Osteoblast (primary cell): ENCODE results near the gene RHBDF2. TPM values are rescaled to one million over a fixed set of nuclear protein-coding genes. Genes with fewer than 3 reads are reported as not detected.
"Not testable (repeated sequence)": the region's sequence is repeated elsewhere in the genome, so short reads cannot be mapped to it uniquely, and the experiment has no call there.

Experiments
- DNase-seq: peaks from one replicate; pipeline ENCODE4 v3.0.0; 2011; ENCODE audit warnings: low spot score, mixed read lengths; ENCODE audit not compliant: insufficient read length; ENCODE audit errors: missing footprints
- H2AFZ ChIP-seq: 2 replicates; pipeline ENCODE4 v1.6.0; 2011; ENCODE audit warnings: mild to moderate bottlenecking, low read length
- H3K27ac ChIP-seq: 2 replicates; pipeline ENCODE4 v1.5.1; 2011; ENCODE audit warnings: mild to moderate bottlenecking, low read depth, low read length, moderate library complexity
- H3K27me3 ChIP-seq: 2 replicates; pipeline ENCODE4 v1.6.0; 2012; ENCODE audit warnings: mild to moderate bottlenecking, control low read depth, inconsistent platforms, low read length, moderate library complexity; ENCODE audit not compliant: insufficient read depth
- H3K36me3 ChIP-seq: 2 replicates; pipeline ENCODE4 v1.5.1; 2011; ENCODE audit warnings: mild to moderate bottlenecking, low read length, control low read depth, moderate library complexity; ENCODE audit not compliant: insufficient read depth
- H3K4me1 ChIP-seq: 2 replicates; pipeline ENCODE4 v1.5.1; 2011; ENCODE audit warnings: mild to moderate bottlenecking, low read length, control low read depth, moderate library complexity; ENCODE audit not compliant: insufficient read depth
- H3K4me2 ChIP-seq: 2 replicates; pipeline ENCODE4 v1.6.0; 2011; ENCODE audit warnings: mild to moderate bottlenecking, low read length; ENCODE audit not compliant: insufficient read depth
- H3K4me3 ChIP-seq: fragments of 200-600 bp; sonication (generic); 3 replicates; pipeline ENCODE4 v1.5.1; 2012; ENCODE audit warnings: mild to moderate bottlenecking, low read length, inconsistent platforms; ENCODE audit not compliant: insufficient read depth
- H3K79me2 ChIP-seq: 2 replicates; pipeline ENCODE4 v1.6.0; 2012; ENCODE audit warnings: mild to moderate bottlenecking, low read length, control low read depth, inconsistent platforms; ENCODE audit not compliant: insufficient read depth
- H3K9me3 ChIP-seq: 2 replicates; pipeline ENCODE4 v1.5.1; 2011; ENCODE audit warnings: low read depth, low read length, control low read depth
- H4K20me1 ChIP-seq: 2 replicates; pipeline ENCODE4 v1.6.0; 2012; ENCODE audit warnings: mild to moderate bottlenecking, low read length, control low read depth; ENCODE audit not compliant: insufficient read depth
- CTCF ChIP-seq: IDR thresholded peaks from 2 replicates; pipeline ENCODE4 v1.5.1; 2011; ENCODE audit warnings: mild to moderate bottlenecking, low read depth, low read length, moderate library complexity; ENCODE audit errors: extremely low read depth
- total RNA-seq: library from RNA; depleted of rRNA; stranded (reverse); fragments of >200 nt; gene quantifications from 2 replicates; pipeline ENCODE4 v1.2.3, GENCODE V29; 2012

RHBDF2 gene
- total RNA-seq, 1 donor: 8.3 TPM

- no peak for TF ChIP-seq CTCF
- no peak overlapping the region for H3K4me3 ChIP-seq
- peak; percentile 54 for DNase-seq
- H3K4me1 ChIP-seq: peaks cover 13% of the 10 kb centered on the region
- H3K79me2 ChIP-seq: no peaks in the 10 kb centered on the region
- no peaks in the 10 kb centered on the region for H3K27me3 ChIP-seq
- no peak overlapping the region for H2AFZ ChIP-seq
- H3K36me3 ChIP-seq: no peaks in the 10 kb centered on the region
- no peaks in the 10 kb centered on the region for H4K20me1 ChIP-seq
- no peak overlapping the region for H3K27ac ChIP-seq
- H3K4me2 ChIP-seq: no peak overlapping the region
- H3K9me3 ChIP-seq: no peaks in the 10 kb centered on the region
Measured at GRCh38 chr17:76512366-76513305, 11.4 kb upstream of the RHBDF2 start.

- Histone ChIP-seq H3K9me3 (no peaks in the 10 kb centered on the region), H3K27ac (no peak overlapping the region), H3K36me3 (no peaks in the 10 kb centered on the region), H3K4me1 (peaks cover 13% of the 10 kb centered on the region), H4K20me1 (no peaks in the 10 kb centered on the region), H2AFZ (no peak overlapping the region), H3K4me2 (no peak overlapping the region), H3K4me3 (no peak overlapping the region), H3K27me3 (no peaks in the 10 kb centered on the region), H3K79me2 (no peaks in the 10 kb centered on the region)
- no peak for TF ChIP-seq CTCF
- DNase-seq: peak; percentile 34
Measured at GRCh38 chr17:76511668-76512365, 10.6 kb upstream of the RHBDF2 start.

- no peaks in the 10 kb centered on the region for H3K79me2 ChIP-seq
- H3K27ac ChIP-seq: no peak overlapping the region
- H3K4me3 ChIP-seq: no peak overlapping the region
- no peak for TF ChIP-seq CTCF
- peak overlapping the region; percentile 47 for H2AFZ ChIP-seq
- no peak overlapping the region for H3K4me2 ChIP-seq
- H4K20me1 ChIP-seq: no peaks in the 10 kb centered on the region
- H3K4me1 ChIP-seq: peaks cover 16% of the 10 kb centered on the region
- DNase-seq: peak; percentile 11
- H3K27me3 ChIP-seq: no peaks in the 10 kb centered on the region
- H3K36me3 ChIP-seq: no peaks in the 10 kb centered on the region
- no peaks in the 10 kb centered on the region for H3K9me3 ChIP-seq
Measured at GRCh38 chr17:76510831-76511244, 9.6 kb upstream of the RHBDF2 start.

- not testable (repeated sequence) for H3K9me3 ChIP-seq, H3K27me3 ChIP-seq, H3K36me3 ChIP-seq, H4K20me1 ChIP-seq, H2AFZ ChIP-seq, H3K4me3 ChIP-seq, H3K27ac ChIP-seq, H3K79me2 ChIP-seq, H3K4me1 ChIP-seq, H3K4me2 ChIP-seq
- peak; percentile 47 for DNase-seq
Measured at GRCh38 chr17:76508472-76509063, 7.3 kb upstream of the RHBDF2 start.
